ENCODE results near the gene SAE1. TPM values are rescaled to one million over a fixed set of nuclear protein-coding genes. Genes with fewer than 3 reads are reported as not detected.

The SAE1 gene
- total and polyA plus RNA-seq, 10 of the 15 experiments (the other 5 are each of a cell fraction or from before 2014, with no cell fraction given), result 62.0 to 246 (median 148) TPM

DNA sequence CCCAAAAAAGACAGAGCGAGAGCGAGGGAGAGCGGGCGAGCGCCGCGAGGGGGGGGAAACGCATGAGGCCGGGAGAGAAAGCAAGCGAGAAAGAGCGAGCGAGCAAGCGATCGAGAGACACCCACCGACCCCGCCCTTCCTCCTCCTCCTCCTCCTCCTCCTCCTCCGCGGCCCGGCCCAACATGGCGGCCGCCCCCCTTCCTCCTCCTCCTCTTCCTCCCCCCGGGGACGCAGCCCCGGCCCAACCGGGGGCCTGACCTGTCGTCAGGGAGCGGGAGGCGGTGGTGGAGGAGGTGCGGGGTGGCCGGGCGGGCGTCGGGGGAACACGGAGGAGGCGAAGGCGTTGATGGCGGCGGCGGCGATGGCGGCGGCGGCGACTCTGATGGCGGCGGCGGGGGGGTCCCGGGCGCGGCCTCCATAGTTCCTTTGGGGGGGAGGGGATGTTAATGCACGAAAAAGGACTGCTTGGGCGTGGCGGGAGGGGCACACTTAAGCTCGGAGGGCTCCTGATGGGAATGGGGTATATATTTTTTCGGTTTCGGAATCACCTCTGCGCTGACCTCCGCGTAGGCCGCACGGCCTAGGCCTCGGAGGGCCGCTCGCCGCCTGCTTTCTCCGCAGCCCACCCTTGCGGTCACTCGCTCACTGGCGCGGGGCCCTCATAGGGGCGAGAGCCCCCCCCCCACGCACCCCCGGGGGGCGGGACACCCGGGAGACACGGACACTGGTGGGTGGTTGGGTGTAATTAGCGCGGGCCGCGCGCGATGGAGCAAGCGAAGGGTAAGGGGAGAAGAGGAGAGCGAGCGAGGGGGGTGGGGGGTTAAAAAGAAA, 18.3 kb upstream of the SAE1 start (continued):
- TF ChIP-seq, protein P1, sequence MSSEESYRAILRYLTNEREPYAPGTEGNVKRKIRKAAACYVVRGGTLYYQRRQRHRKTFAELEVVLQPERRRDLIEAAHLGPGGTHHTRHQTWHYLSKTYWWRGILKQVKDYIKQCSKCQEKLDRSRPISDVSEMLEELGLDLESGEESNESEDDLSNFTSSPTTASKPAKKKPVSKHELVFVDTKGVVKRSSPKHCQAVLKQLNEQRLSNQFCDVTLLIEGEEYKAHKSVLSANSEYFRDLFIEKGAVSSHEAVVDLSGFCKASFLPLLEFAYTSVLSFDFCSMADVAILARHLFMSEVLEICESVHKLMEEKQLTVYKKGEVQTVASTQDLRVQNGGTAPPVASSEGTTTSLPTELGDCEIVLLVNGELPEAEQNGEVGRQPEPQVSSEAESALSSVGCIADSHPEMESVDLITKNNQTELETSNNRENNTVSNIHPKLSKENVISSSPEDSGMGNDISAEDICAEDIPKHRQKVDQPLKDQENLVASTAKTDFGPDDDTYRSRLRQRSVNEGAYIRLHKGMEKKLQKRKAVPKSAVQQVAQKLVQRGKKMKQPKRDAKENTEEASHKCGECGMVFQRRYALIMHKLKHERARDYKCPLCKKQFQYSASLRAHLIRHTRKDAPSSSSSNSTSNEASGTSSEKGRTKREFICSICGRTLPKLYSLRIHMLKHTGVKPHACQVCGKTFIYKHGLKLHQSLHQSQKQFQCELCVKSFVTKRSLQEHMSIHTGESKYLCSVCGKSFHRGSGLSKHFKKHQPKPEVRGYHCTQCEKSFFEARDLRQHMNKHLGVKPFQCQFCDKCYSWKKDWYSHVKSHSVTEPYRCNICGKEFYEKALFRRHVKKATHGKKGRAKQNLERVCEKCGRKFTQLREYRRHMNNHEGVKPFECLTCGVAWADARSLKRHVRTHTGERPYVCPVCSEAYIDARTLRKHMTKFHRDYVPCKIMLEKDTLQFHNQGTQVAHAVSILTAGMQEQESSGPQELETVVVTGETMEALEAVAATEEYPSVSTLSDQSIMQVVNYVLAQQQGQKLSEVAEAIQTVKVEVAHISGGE (CRISPR knock-in tag; IDR thresholded peaks at IDR 0.05), result peak; percentile 23; the same call in 1 of the 2 replicates
- TF ChIP-seq NR2C2 (IDR thresholded peaks at IDR 0.05; ENCODE audit: borderline replicate concordance, control insufficient read depth, insufficient read length, low read depth) (no peak), RELA (IDR thresholded peaks at IDR 0.05; ENCODE audit: borderline replicate concordance, partially characterized antibody) (no peak), HDAC6 (IDR thresholded peaks at IDR 0.05; ENCODE audit: unreplicated experiment) (no peak), SUPT20H (IDR thresholded peaks at IDR 0.05; ENCODE audit: borderline replicate concordance, control insufficient read depth, low read depth, low read length) (no peak), BHLHE40 (IDR thresholded peaks at IDR 0.05; ENCODE audit: borderline replicate concordance in 1 of 2, low read depth in 2 of 2, low read length in 1 of 2) (peak in 1 of 2 experiments; percentile 38; a peak in 1 of 4 replicates), SMC3 (IDR thresholded peaks at IDR 0.05; ENCODE audit: borderline replicate concordance, low read length) (no peak), KAT2A (conservative IDR thresholded peaks at IDR 0.05; ENCODE audit: control insufficient read depth, low read depth, low read length) (no peak), IKZF2 (IDR thresholded peaks at IDR 0.05) (peak; percentile 41 to 57; a peak in 2 of 4 replicates)
- TF ChIP-seq, protein P2, sequence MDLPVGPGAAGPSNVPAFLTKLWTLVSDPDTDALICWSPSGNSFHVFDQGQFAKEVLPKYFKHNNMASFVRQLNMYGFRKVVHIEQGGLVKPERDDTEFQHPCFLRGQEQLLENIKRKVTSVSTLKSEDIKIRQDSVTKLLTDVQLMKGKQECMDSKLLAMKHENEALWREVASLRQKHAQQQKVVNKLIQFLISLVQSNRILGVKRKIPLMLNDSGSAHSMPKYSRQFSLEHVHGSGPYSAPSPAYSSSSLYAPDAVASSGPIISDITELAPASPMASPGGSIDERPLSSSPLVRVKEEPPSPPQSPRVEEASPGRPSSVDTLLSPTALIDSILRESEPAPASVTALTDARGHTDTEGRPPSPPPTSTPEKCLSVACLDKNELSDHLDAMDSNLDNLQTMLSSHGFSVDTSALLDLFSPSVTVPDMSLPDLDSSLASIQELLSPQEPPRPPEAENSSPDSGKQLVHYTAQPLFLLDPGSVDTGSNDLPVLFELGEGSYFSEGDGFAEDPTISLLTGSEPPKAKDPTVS (IDR thresholded peaks at IDR 0.05; ENCODE audit: low read depth, low read length), result no peak
- TF ChIP-seq, protein P3, sequence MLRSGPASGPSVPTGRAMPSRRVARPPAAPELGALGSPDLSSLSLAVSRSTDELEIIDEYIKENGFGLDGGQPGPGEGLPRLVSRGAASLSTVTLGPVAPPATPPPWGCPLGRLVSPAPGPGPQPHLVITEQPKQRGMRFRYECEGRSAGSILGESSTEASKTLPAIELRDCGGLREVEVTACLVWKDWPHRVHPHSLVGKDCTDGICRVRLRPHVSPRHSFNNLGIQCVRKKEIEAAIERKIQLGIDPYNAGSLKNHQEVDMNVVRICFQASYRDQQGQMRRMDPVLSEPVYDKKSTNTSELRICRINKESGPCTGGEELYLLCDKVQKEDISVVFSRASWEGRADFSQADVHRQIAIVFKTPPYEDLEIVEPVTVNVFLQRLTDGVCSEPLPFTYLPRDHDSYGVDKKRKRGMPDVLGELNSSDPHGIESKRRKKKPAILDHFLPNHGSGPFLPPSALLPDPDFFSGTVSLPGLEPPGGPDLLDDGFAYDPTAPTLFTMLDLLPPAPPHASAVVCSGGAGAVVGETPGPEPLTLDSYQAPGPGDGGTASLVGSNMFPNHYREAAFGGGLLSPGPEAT (IDR thresholded peaks at IDR 0.05; ENCODE audit: low read depth), result no peak
- TF ChIP-seq, protein P4, sequence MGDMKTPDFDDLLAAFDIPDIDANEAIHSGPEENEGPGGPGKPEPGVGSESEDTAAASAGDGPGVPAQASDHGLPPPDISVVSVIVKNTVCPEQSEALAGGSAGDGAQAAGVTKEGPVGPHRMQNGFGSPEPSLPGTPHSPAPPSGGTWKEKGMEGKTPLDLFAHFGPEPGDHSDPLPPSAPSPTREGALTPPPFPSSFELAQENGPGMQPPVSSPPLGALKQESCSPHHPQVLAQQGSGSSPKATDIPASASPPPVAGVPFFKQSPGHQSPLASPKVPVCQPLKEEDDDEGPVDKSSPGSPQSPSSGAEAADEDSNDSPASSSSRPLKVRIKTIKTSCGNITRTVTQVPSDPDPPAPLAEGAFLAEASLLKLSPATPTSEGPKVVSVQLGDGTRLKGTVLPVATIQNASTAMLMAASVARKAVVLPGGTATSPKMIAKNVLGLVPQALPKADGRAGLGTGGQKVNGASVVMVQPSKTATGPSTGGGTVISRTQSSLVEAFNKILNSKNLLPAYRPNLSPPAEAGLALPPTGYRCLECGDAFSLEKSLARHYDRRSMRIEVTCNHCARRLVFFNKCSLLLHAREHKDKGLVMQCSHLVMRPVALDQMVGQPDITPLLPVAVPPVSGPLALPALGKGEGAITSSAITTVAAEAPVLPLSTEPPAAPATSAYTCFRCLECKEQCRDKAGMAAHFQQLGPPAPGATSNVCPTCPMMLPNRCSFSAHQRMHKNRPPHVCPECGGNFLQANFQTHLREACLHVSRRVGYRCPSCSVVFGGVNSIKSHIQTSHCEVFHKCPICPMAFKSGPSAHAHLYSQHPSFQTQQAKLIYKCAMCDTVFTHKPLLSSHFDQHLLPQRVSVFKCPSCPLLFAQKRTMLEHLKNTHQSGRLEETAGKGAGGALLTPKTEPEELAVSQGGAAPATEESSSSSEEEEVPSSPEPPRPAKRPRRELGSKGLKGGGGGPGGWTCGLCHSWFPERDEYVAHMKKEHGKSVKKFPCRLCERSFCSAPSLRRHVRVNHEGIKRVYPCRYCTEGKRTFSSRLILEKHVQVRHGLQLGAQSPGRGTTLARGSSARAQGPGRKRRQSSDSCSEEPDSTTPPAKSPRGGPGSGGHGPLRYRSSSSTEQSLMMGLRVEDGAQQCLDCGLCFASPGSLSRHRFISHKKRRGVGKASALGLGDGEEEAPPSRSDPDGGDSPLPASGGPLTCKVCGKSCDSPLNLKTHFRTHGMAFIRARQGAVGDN (IDR thresholded peaks at IDR 0.05), result 0 out of 2 replicates have a peak, but pooled peaks have one; percentile 65
- TF ChIP-seq, protein P5, sequence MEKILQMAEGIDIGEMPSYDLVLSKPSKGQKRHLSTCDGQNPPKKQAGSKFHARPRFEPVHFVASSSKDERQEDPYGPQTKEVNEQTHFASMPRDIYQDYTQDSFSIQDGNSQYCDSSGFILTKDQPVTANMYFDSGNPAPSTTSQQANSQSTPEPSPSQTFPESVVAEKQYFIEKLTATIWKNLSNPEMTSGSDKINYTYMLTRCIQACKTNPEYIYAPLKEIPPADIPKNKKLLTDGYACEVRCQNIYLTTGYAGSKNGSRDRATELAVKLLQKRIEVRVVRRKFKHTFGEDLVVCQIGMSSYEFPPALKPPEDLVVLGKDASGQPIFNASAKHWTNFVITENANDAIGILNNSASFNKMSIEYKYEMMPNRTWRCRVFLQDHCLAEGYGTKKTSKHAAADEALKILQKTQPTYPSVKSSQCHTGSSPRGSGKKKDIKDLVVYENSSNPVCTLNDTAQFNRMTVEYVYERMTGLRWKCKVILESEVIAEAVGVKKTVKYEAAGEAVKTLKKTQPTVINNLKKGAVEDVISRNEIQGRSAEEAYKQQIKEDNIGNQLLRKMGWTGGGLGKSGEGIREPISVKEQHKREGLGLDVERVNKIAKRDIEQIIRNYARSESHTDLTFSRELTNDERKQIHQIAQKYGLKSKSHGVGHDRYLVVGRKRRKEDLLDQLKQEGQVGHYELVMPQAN (conservative IDR thresholded peaks at IDR 0.05), result peak; percentile 70; the same call in 1 of the 2 replicates

Measured in GM12878 (cell line).